Testis (tissue), 3 donors: ENCODE measurements around the gene EDAR. TPM values are rescaled to one million over a fixed set of nuclear protein-coding genes. Genes with fewer than 3 reads are reported as not detected.

ENCODE experiments used
- DNase-seq: peaks from one replicate; pipeline ENCODE4 v3.0.0-alpha.2; 2019
- H3K27ac ChIP-seq, 2 donors: fragments of 200-600 bp; sonication (generic); one replicate each; pipeline ENCODE4 v1.5.1; 2019
- H3K27me3 ChIP-seq: fragments of 200-600 bp; sonication (generic); one replicate; pipeline ENCODE4 v1.5.1; 2019
- H3K36me3 ChIP-seq: fragments of 200-600 bp; sonication (generic); one replicate; pipeline ENCODE4 v1.5.1; 2017; ENCODE audit warnings: low read depth; ENCODE audit errors: missing control alignments
- H3K4me1 ChIP-seq: fragments of 200-600 bp; sonication (generic); one replicate; pipeline ENCODE4 v1.5.1; 2019
- H3K4me3 ChIP-seq, 2 donors: fragments of 200-600 bp; sonication (generic); one replicate each; pipeline ENCODE4 v1.5.1; 2017 to 2019
- H3K9me3 ChIP-seq: fragments of 200-600 bp; sonication (generic); one replicate; pipeline ENCODE4 v1.5.1; 2017
- CTCF ChIP-seq, 3 experiments: fragments of 450-650 bp in 2 of 3; fragments of 200-600 bp in 1 of 3; sonication (generic) in 1 of 3; IDR thresholded peaks; one replicate each; pipeline ENCODE4 v1.5.1; 2016 to 2019; ENCODE audit warnings: antibody characterized with exemption in 3 of 3, mild to moderate bottlenecking in 2 of 3, moderate library complexity in 1 of 3
- POLR2A ChIP-seq: fragments of 450-650 bp; IDR thresholded peaks from one replicate; pipeline ENCODE4 v1.6.1; 2017; ENCODE audit warnings: antibody characterized with exemption, mild to moderate bottlenecking, moderate library complexity
- WGBS, 2 donors: methylation state at CpG; one replicate each; pipeline ENCODE4 v1.1.5; 2018; 5-methylcytosine and 5-hydroxymethylcytosine counted together
- intact Hi-C: fragments of 100-400 bp; cut with DNase I; formaldehyde crosslinking; loops from one replicate; pipeline ENCODE4 v1.15.1; 2023; ENCODE audit warnings: low total_unique reads
- polyA plus RNA-seq: library from polyadenylated mRNA; stranded (reverse); fragments of 350-450 nt; fragmentation: Illumina TruSeq; extraction: RNeasy Lipid Tissue Mini Kit (QIAGEN cat#74804); gene quantifications from one replicate; pipeline ENCODE4 v1.2.3, GENCODE V29; 2014; ENCODE audit warnings: low read depth, low replicate concordance; ENCODE audit not compliant: insufficient read depth
- total RNA-seq, 2 donors: library from RNA; depleted of rRNA; stranded (reverse); fragments of >200 nt; gene quantifications; one replicate each; pipeline ENCODE4 v1.2.3, GENCODE V29; 2016

The EDAR gene
- total and polyA plus RNA-seq, 3 donors from 2014 or later, result 0.30 to 0.74 (median 0.39) TPM

GRCh38 chr2:108958632-108959341 lies 30.2 kb downstream of the EDAR start:
- 89 to 94% methylated on average over 7 of the region's 7 CpGs for WGBS, 2 donors
- Histone ChIP-seq H3K4me3 (no peak overlapping the region), H3K27me3 (no peaks in the 10 kb centered on the region), H3K36me3 (no peaks in the 10 kb centered on the region), H3K9me3 (no peaks in the 10 kb centered on the region), H3K27ac (no peak overlapping the region), H3K4me1 (no peaks in the 10 kb centered on the region)
- TF ChIP-seq POLR2A (no peak), CTCF (IDR thresholded peaks at IDR 0.05) (no peak)
- intact Hi-C loops, result no loop called here
- DNase-seq, result no peak

GRCh38 chr2:108958002-108958401 lies 31.0 kb downstream of the EDAR start:
- intact Hi-C loops, result no loop called here
- Histone ChIP-seq H3K4me1 (no peaks in the 10 kb centered on the region), H3K27me3 (no peaks in the 10 kb centered on the region), H3K9me3 (no peaks in the 10 kb centered on the region), H3K36me3 (no peaks in the 10 kb centered on the region), H3K27ac (no peak overlapping the region), H3K4me3 (no peak overlapping the region)
- TF ChIP-seq POLR2A (no peak), CTCF (IDR thresholded peaks at IDR 0.05) (no peak)
- WGBS, 2 donors, result 57 to 71% methylated on average over 8 of the region's 8 CpGs
- no peak for DNase-seq

DNA sequence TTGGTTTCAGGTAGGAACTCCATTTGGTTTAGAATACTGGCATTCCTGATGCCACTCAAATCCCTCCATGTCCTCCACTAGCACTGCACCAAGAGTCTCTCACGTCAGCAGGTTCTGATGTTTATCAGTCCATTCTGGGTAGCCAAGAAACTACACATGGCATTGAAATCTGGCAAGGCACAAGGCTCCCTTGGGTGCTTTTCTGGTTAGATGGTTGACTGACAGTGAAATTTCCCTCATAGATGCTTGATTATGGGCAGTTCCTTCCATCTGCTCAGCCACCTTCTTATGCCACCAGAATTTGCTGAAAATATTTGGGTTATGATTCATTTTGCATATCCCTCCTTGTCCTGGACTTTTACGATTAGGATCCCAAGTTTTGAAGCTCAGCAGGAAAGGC lies 32.6 kb downstream of the EDAR start:
- Histone ChIP-seq H3K4me3 (no peak overlapping the region), H3K27ac (no peak overlapping the region), H3K36me3 (no peaks in the 10 kb centered on the region), H3K27me3 (no peaks in the 10 kb centered on the region), H3K4me1 (no peaks in the 10 kb centered on the region), H3K9me3 (no peaks in the 10 kb centered on the region)
- WGBS, 2 donors, result 83 to 90% methylated on average over 2 of the region's 2 CpGs
- no peak for DNase-seq
- intact Hi-C loops, result no loop called here
- TF ChIP-seq POLR2A (no peak), CTCF (IDR thresholded peaks at IDR 0.05) (no peak)

DNA sequence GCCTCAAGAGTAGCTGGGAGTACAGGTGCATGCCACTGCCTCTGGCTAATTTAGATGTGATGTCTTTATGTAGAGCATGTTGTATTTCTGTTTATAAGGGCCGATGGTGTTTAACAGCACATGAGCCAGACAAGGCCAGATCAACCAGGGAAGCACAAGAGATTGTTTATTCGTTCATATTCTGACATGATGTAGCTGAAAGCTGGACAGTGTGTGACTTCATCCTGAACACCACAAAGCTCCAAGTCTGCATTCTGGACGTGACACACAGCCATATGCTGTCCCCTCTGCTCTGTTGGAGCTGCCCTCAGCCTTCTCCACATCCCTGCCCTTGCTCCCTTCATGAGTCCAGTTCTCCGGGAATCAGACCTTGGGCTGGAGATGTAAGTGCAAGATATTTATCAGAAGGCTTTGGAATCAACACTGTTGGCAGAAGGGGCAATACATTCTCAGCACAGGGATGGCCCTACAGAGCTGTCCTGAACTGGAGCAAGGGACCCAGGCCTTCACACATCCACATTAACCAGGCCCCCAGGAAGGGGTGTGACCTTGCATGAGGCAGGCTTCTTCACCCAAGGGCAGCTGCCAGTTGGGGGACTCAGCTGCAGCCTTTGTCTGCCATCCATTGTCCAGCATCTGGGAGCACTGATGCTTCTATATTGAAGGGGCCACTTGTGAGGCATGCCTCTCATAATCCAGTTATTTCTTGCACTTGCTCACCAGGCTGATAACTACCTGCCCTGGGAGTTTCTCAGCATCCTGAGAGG lies 38.5 kb downstream of the EDAR start:
- Histone ChIP-seq H3K4me3 (no peak overlapping the region), H3K27me3 (no peaks in the 10 kb centered on the region), H3K9me3 (no peaks in the 10 kb centered on the region), H3K36me3 (no peaks in the 10 kb centered on the region), H3K4me1 (no peaks in the 10 kb centered on the region), H3K27ac (no peak overlapping the region)
- WGBS, 2 donors, result 67 to 74% methylated on average over 4 of the region's 4 CpGs
- no peak for TF ChIP-seq CTCF (IDR thresholded peaks at IDR 0.05)
- no peak for TF ChIP-seq POLR2A
- intact Hi-C loops, result no loop called here
- no peak for DNase-seq
